CD4-positive, alpha-beta T cell treated with Interleukin-10 for 1 hour (primary cell): ENCODE results near the gene TXNDC2.
"Not testable (repeated sequence)": the region's sequence is repeated elsewhere in the genome, so short reads cannot be mapped to it uniquely, and the experiment has no call there.

Experiments used
- DNase-seq: peaks from one replicate; pipeline ENCODE4 v3.0.0-alpha.2; 2020

Gene TXNDC2

DNA sequence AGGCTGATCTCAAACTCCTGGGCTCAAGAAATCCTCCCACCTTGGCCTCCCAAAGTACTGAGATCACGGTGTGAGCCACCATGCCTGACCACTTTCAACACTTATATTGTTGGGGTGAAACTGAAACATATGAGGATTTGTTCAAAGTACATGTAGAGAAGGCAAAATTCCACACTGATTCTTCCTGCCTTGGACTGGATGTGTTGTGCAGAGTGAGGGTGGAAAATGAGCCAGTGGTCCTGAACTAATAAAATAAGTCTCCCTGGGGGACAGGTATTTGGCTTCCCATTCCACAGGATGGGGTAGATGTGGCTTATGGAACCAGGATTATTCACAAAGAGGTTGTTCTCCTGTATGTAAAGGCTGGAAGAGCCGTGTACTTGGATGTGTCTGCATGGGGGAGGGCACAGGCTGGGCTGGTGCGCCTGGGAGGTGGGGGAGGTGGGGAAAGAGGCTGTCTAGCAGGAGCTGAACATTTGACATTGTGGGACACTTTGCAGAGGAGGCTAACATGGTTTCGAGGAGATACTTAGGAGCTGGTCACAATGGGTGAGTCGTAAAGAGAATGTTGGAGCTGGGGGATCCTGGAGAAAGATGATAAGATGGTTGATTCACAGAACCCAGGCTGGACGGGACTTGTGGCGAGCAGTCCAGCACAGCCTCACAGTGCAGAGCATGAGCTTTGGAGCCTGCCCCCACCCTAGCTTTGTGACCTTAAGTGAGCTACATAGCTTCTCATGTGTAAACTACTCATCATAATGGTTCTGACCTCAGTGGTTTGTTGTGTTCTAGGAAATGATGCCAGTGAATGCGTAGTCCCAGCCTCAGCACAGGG lies at the start of gene TXNDC2:
TXNDC2 (plus strand) TSS at position 804 of the 835 bp plus-strand sequence. CDS start 708 bp downstream, outside the sequence.
- DNase-seq, result no peak

- no peak for DNase-seq
Measured at GRCh38 chr18:9838144-9838877, 47.5 kb upstream of the TXNDC2 start.

DNA sequence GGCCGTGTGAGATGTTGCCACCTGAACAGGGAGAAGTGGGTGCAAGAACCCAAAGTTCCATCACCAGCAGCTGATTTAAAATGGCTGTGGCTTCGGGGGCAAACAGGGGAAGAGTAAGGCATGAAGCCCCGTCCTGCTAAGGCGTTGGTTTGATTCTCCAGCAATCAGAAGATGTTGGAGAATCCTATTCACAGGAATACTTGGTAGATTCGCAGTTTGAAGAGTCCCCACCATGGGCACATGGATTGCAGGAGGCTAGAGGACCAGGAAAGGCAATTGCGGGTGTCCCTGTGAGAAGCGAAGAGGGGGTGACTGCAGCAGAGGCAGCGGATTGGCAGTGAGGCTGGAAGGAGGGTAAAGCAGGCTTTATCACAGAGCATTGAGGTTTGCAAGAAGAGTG lies 46.6 kb upstream of the TXNDC2 start:
- no peak for DNase-seq

GRCh38 chr18:9839853-9840252 lies 45.9 kb upstream of the TXNDC2 start:
- DNase-seq, result no peak

DNA sequence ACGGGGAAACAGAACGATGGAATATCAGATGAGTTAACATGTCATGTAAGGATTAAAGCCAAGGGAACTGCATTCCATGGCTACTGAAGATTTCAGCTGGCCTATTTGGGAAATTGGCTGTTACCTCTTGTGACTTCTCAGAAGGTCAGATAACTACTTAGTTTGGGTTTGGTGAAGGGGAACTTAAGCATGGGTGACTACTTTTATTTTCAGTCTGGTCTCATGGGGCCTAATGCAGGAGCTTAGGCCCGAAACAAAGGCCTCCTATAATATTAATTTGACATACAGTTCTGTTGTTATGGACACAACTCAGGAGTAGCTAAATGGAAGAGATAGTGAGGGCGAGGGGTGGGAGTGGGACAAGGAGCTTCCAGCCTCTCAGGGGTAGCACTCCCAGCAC lies 44.0 kb upstream of the TXNDC2 start:
- DNase-seq, result no peak

DNA sequence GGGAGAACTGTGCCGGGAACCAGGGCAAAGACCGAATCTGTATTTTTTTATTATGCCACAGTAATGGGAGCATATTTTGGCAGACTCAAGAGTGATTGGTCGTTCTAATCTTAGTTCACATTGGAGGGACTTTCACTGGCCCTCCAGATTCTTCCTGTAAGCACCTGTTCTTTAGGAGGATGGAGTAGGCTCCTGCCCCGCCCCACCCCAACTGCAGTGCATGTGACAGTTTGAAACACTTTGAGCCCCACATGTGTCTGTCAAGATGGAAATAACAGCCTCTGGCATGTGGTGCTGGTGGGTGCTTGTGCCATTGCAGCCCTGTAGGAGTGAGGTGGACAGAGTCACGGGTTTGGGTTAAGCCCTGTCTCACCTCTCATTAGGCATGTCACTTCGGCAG lies 43.3 kb upstream of the TXNDC2 start:
- DNase-seq, result no peak

DNA sequence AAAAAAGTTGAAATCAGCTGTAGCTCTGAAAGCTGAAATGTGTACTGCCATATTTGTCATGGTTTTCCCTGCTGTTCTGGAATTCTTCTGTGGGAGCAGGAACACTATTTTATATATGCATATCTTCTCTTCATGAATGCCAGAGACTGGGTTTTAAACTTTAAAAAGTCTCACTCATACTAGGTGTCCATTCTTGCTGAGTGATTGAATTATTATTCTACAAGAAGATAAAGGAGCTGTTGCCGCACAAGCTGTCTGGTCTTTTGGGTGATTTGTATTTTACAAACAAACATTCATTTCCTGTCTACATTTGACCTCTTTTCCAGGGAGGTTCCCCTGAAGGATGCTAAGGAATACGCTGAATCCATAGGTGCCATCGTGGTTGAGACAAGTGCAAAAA lies 40.5 kb upstream of the TXNDC2 start:
- no peak for DNase-seq

DNA sequence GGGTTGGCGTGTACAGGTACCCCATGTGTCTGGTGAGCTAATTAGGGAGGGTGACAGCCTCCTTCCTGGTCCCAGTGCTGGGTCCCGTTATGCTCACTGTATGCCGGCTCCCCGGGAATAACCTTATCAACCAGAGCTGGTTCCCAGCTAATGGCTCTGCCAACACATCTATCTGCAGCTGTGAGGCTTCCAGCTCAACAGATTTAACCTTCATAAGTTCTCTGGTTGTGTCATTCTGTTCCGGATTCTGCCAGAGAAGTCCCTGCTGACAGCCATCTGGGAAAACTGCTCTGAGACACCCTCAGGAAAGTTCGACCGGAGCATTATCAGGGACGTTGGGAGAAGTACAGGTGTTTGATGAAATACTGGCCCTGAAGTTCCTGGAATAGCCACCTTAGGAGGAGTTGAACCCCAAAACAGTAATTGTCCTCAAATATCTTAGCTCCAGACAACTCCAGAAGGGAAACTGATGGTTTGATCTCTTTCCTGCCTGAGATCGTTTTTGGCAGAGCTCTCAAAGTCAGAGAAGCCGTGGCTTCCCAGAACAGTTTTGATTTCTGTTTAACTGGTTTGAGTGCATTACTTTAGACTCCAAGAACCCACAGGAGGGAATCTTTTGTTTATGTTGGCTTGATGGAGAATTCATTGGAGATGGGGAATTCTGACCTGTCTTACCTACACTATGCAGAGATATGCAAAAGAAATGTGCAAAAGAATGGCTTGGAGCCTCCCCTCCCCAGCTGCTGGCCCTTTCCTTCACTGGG lies 39.4 kb upstream of the TXNDC2 start:
- no peak for DNase-seq

DNA sequence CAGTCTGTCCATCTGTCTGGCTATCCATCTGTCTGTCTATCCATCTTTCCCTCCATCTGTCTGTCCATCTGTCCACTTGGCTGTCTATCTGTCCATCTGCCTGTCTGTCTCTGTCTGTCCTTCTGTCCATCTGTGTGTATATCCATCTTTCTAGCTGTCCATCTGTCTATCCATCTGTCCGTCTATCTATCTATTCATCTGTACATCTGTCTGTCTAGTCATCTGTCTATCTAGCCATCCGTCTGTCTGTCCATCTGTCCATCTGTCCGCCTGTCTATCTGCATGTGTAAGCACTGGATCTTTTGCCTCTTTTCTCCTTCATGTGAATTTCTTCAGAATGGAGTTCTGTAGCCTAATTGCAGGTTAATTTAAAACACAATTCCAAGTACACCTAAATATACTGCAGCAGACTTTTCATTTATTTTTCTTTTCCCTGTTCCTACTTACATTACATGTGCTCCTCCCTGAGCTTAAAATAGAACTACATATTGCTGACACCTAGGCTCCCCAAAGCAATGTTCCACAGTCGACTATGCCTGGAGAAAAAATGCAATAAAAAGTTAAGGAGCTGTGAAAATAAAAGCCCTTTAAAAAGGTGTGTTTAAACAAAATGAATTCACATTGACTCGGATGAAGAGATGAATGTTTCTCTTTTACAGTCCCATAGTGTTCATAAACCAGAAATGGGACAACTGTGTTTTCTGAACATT lies 37.4 kb upstream of the TXNDC2 start:
- DNase-seq, result no peak

GRCh38 chr18:9849407-9850283 lies 36.1 kb upstream of the TXNDC2 start:
- DNase-seq, result no peak

DNA sequence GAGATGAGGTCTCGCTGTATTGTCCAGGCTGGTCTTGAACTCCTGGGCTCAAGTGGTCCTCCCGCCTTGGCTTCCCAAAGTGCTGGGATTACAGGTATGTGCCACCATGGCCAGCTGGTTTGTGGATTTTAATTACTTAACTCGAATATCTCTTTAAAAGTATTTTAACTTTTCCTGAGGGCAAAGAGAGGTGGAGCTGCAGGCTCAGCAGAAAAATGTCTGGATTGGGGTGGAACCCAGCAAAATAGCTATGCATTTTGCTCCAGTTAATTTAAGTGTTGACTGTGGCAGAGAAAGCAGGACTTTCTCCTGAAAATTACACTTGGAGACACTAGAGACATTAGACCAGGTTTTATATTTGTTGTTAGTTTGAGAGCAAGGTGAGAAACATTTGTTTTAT lies 35.5 kb upstream of the TXNDC2 start:
- no peak for DNase-seq

DNA sequence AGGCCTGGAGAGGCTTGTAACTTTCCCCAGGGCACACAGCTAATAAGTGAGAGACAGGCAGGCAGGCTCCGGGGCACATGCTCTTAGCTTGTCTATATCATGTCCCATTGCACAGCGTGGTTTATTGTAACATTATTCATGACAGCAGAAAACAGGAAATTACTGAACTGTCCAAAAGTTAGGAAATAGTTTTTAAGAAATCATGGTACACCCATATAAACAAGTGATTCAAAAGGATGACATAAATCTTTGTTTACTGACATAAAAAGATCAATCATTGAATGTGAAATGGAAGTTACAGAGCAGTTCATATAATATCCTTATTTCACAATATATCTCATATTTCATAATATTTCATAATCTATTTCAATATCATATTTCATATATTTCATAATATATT lies 34.3 kb upstream of the TXNDC2 start:
- no peak for DNase-seq

GRCh38 chr18:9852266-9853081 lies 33.3 kb upstream of the TXNDC2 start:
- DNase-seq, result no peak

DNA sequence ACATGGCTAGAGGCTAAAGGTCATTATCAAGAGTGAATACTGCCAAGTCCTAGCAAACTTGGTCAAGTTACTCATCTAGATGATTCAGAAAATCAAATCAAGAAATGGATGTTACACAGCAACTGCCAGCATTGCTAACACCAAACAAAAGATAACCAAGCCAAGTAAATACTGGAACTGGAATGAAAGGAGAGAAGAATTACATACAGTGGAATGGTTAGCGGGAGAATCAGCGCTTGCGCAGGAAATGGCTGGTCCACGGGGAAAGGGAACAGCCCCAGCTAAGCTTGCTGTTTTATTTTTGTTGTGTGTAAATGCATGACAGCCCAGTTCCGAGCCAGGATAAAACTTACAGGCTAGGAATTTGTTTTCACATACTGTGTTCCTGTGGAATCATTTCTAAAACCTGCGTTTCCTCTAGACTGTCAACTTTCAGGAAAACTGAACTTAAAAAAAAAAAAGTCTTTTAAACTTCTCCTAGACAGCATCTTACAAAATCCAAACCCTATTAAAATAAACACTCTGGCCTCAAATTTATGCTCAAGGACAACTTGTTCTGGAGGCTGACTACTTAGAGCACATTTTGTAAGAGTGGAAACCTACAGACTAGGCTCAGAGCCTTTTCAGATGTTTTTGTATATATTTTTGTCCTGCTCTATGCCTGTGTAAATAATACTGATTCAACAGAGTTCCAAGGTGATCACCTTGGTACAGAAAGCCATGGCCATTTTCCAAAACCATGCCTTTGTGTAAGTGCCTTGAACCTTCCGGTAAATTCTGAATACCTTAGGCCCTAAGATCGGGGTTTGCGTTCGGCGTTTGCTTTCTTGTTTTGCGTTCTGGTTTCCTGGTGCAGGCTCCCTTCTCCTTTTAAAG lies 30.7 kb upstream of the TXNDC2 start:
- no peak for DNase-seq

GRCh38 chr18:9855681-9856080 lies 30.1 kb upstream of the TXNDC2 start:
- DNase-seq, result no peak

GRCh38 chr18:9856092-9856491 lies 29.7 kb upstream of the TXNDC2 start:
- DNase-seq, result no peak

DNA sequence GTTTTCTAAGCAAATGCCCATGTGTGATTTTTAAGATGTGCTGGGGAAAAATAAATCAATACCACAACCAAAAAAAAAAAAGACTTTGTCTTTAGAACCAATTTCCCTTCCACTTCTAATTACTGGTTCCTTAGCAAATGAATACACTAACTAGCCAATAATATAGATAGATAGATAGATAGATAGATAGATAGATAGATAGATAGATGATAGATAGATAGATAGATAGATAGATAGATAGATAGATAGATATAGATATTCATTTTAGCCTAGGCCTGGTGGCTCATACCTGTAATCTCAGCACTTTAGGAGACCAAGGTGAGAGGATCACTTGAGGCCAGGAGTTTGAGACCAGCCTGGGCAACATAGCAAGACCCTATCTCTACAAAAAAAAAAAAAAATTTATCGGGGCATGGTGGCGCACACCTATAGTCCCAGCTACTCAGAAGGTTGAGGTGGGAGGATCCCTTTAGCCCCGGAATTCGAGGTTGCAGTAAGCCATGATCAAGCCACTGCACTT lies 28.2 kb upstream of the TXNDC2 start:
- DNase-seq, result not testable (repeated sequence)

DNA sequence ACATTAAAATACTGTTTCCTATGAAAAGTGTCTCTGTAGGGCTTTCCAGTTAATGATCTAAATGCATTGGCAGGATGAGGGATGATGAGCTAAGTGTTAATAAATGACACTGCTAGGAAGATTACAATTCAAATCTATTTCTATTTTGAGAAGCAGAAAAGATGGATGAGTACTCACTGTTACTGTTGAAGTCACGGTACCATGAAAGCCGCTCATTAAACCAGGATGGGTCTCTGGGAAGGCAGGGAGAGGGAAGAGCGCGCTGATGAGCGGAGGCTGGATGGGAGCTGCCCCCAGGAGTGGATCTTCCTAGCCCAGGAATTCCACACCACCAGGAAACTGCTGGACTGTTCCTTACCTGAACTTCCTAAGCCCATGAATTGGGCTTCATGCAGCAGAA lies 27.1 kb upstream of the TXNDC2 start:
- DNase-seq, result no peak

GRCh38 chr18:9859232-9859631 lies 26.5 kb upstream of the TXNDC2 start:
- no peak for DNase-seq

DNA sequence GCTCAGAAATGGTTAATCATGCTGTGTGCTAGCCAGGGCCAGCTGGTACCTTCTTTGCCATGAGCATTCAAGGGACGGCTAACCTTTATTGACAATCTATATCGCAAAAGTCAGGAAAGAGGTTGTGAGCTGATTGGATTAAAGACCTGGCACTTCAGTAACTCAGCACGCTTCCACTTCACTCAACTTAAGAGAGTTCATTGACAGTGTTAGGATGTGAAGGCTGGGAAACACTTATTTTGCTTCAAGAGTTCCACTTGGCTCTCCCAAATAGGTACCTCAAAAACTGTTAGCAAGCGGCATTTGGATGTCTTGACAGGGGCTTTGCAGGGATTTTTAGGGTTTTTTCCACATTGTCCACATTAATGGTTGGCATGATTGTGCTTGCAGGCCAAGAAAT lies 25.1 kb upstream of the TXNDC2 start:
- DNase-seq, result no peak
